ENCODE data around the gene DVL1.

DVL1 gene

GRCh38 chr1:1359664-1360468 lies 10.6 kb upstream of the DVL1 start:
- H3F3A ChIP-seq (ENCODE audit: control insufficient read depth, insufficient read depth), result no peaks in the 10 kb centered on the region
- no peaks in the 10 kb centered on the region for H3K9me3 ChIP-seq (ENCODE audit: control insufficient read depth, insufficient read depth, low read length)
- no peaks in the 10 kb centered on the region for H3K79me2 ChIP-seq (ENCODE audit: control insufficient read depth, low read length)
- H3K27ac ChIP-seq (ENCODE audit: low read depth, low read length), result no peak overlapping the region
- H3K27me3 ChIP-seq (ENCODE audit: control insufficient read depth, low read length), result peaks cover 12% of the 10 kb centered on the region
- no peak overlapping the region for H3K4me2 ChIP-seq (ENCODE audit: low read length)
- no peaks in the 10 kb centered on the region for H3K36me3 ChIP-seq (ENCODE audit: control insufficient read depth, low read length)
- H3K9me2 ChIP-seq (replicated peaks; ENCODE audit: control insufficient read depth, low read length), result no peaks in the 10 kb centered on the region
- H3K4me1 ChIP-seq (ENCODE audit: control insufficient read depth, low read length), result no peaks in the 10 kb centered on the region
- H3K4me3 ChIP-seq (ENCODE audit: low read length), result no peak overlapping the region
- TF ChIP-seq CTCF (IDR thresholded peaks at IDR 0.05; ENCODE audit: low read depth, low read length, poor library complexity, severe bottlenecking), result no peak
- no peak for TF ChIP-seq EZH2phosphoT487 (IDR thresholded peaks at IDR 0.05; ENCODE audit: borderline replicate concordance, low read length)
- H4K20me1 ChIP-seq (ENCODE audit: control insufficient read depth, insufficient read depth, low read depth, low read length), result no peaks in the 10 kb centered on the region

DNA sequence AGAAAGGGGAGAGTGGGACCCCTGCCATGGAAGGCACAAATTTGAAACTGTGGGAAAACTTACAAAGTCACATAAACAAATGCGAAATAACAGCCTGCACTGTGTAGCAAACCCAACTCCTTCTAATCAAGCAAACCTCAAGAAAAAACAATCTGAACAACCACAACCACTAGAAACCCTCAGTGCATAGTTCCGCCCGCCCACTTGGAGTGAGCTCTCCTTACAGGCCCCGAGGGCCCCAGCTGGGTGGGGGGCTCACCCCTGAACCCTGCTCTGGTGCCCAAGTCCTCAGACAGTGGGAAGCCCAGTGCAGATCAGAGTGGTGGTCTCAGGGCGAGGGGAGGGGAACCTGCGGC lies 10.1 kb upstream of the DVL1 start:
- TF ChIP-seq EZH2phosphoT487 (IDR thresholded peaks at IDR 0.05; ENCODE audit: borderline replicate concordance, low read length) (no peak), CTCF (IDR thresholded peaks at IDR 0.05; ENCODE audit: low read depth, low read length, poor library complexity, severe bottlenecking) (no peak)
- H3K27ac ChIP-seq (ENCODE audit: low read depth, low read length), result no peak overlapping the region
- H3K4me3 ChIP-seq (ENCODE audit: low read length), result no peak overlapping the region

GRCh38 chr1:1358433-1359271 lies 9.4 kb upstream of the DVL1 start, which contains the start of gene MXRA8:
Gene MXRA8, minus strand, starts transcription at chr1:1358555. Its CDS starts 51 bp downstream, at chr1:1358504.
- no peaks in the 10 kb centered on the region for H3K4me1 ChIP-seq (ENCODE audit: control insufficient read depth, low read length)
- H3F3A ChIP-seq (ENCODE audit: control insufficient read depth, insufficient read depth), result no peaks in the 10 kb centered on the region
- no peak for TF ChIP-seq EZH2phosphoT487 (IDR thresholded peaks at IDR 0.05; ENCODE audit: borderline replicate concordance, low read length)
- no peak for TF ChIP-seq CTCF (IDR thresholded peaks at IDR 0.05; ENCODE audit: low read depth, low read length, poor library complexity, severe bottlenecking)
- H3K9me3 ChIP-seq (ENCODE audit: control insufficient read depth, insufficient read depth, low read length), result no peaks in the 10 kb centered on the region
- H3K36me3 ChIP-seq (ENCODE audit: control insufficient read depth, low read length), result no peaks in the 10 kb centered on the region
- no peak within 1 kb of the TSS for H3K4me2 ChIP-seq (ENCODE audit: low read length)
- H3K27ac ChIP-seq (ENCODE audit: low read depth, low read length), result no peak within 1 kb of the TSS
- H3K79me2 ChIP-seq (ENCODE audit: control insufficient read depth, low read length), result no peaks in the 10 kb centered on the region
- no peak within 1 kb of the TSS for H3K4me3 ChIP-seq (ENCODE audit: low read length)
- no peaks in the 10 kb centered on the region for H3K9me2 ChIP-seq (replicated peaks; ENCODE audit: control insufficient read depth, low read length)
- peaks cover 17% of the 10 kb centered on the region for H3K27me3 ChIP-seq (ENCODE audit: control insufficient read depth, low read length)
- no peaks in the 10 kb centered on the region for H4K20me1 ChIP-seq (ENCODE audit: control insufficient read depth, insufficient read depth, low read depth, low read length)

More for the DNA sequence above, 10.1 kb upstream of the DVL1 start:
- H3F3A ChIP-seq (ENCODE audit: control insufficient read depth, insufficient read depth), result no peaks in the 10 kb centered on the region
- no peaks in the 10 kb centered on the region for H3K36me3 ChIP-seq (ENCODE audit: control insufficient read depth, low read length)
- H3K27me3 ChIP-seq (ENCODE audit: control insufficient read depth, low read length), result peaks cover 13% of the 10 kb centered on the region
- H3K9me3 ChIP-seq (ENCODE audit: control insufficient read depth, insufficient read depth, low read length), result no peaks in the 10 kb centered on the region
- no peaks in the 10 kb centered on the region for H3K4me1 ChIP-seq (ENCODE audit: control insufficient read depth, low read length)
- H4K20me1 ChIP-seq (ENCODE audit: control insufficient read depth, insufficient read depth, low read depth, low read length), result no peaks in the 10 kb centered on the region
- H3K79me2 ChIP-seq (ENCODE audit: control insufficient read depth, low read length), result no peaks in the 10 kb centered on the region
- no peak overlapping the region for H3K4me2 ChIP-seq (ENCODE audit: low read length)
- no peaks in the 10 kb centered on the region for H3K9me2 ChIP-seq (replicated peaks; ENCODE audit: control insufficient read depth, low read length)
